Fibroblast of skin of right quadriceps (primary cell): ENCODE measurements around the gene TMED9.

Experiments used
- DNase-seq: peaks from one replicate; pipeline ENCODE4 v3.0.0-alpha.2; 2013

The TMED9 gene

GRCh38 chr5:177588413-177588909, 3.5 kb upstream of the TMED9 start:
- no peak for DNase-seq

GRCh38 chr5:177590406-177590805, 1.6 kb upstream of the TMED9 start:
- DNase-seq, result no peak

- no peak for DNase-seq
These were observed 353 bp upstream of the TMED9 start for GRCh38 chr5:177591690-177592009.

GRCh38 chr5:177592905-177593304, 902 bp downstream of the TMED9 start:
- DNase-seq, result no peak

- no peak for DNase-seq
These were observed 1.5 kb downstream of the TMED9 start for GRCh38 chr5:177593511-177593910.

GRCh38 chr5:177594071-177594470, 2.1 kb downstream of the TMED9 start:
- no peak for DNase-seq

- no peak for DNase-seq
These were observed 3.1 kb downstream of the TMED9 start for GRCh38 chr5:177595026-177595585.

GRCh38 chr5:177595991-177596774, 4.2 kb downstream of the TMED9 start:
- no peak for DNase-seq

- DNase-seq, result no peak
These were observed 4.8 kb downstream of the TMED9 start for GRCh38 chr5:177596775-177597238.

GRCh38 chr5:177598477-177598876, 6.5 kb downstream of the TMED9 start:
- DNase-seq, result no peak

- DNase-seq, result peak; percentile 81
These were observed 7.9 kb downstream of the TMED9 start, which contains the start of gene B4GALT7 for GRCh38 chr5:177599731-177600507. TSS of gene B4GALT7 (plus strand) at chr5:177600132. CDS start at chr5:177600211, 79 bp downstream.

GRCh38 chr5:177600508-177601018, 8.6 kb downstream of the TMED9 start:
- DNase-seq, result peak; percentile 13

- no peak for DNase-seq
These were observed 9.1 kb downstream of the TMED9 start for GRCh38 chr5:177601126-177601525.

- DNase-seq, result no peak
These were observed 9.8 kb downstream of the TMED9 start for GRCh38 chr5:177601577-177602457.

- DNase-seq, result no peak
These were observed 10.4 kb downstream of the TMED9 start for GRCh38 chr5:177602458-177602830.

GRCh38 chr5:177603631-177604030, 11.6 kb downstream of the TMED9 start:
- DNase-seq, result no peak

- DNase-seq, result no peak
These were observed 12.1 kb downstream of the TMED9 start for GRCh38 chr5:177604116-177604521.

GRCh38 chr5:177604656-177605055, 12.7 kb downstream of the TMED9 start:
- DNase-seq, result no peak

- no peak for DNase-seq
These were observed 13.1 kb downstream of the TMED9 start for GRCh38 chr5:177605078-177605477.

GRCh38 chr5:177605667-177606066, 13.7 kb downstream of the TMED9 start:
- no peak for DNase-seq

GRCh38 chr5:177606071-177607051, 14.4 kb downstream of the TMED9 start:
- DNase-seq, result no peak
